K562 (cell line): ENCODE results near the gene EXT2. TPM values are rescaled to one million over a fixed set of nuclear protein-coding genes. Genes with fewer than 3 reads are reported as not detected.
A peak's percentile ranks its signal among the peaks of the same experiment; 100 is the strongest.

Experiments used
- MIER1 ChIP-seq: fragments of 450-650 bp; IDR thresholded peaks from 2 replicates; pipeline ENCODE4 v1.6.1; 2016; ENCODE audit warnings: antibody characterized with exemption, mild to moderate bottlenecking, low read depth
- MTA1 ChIP-seq: fragments of 450-650 bp; IDR thresholded peaks from 2 replicates; pipeline ENCODE4 v1.6.1; 2017; ENCODE audit warnings: borderline replicate concordance
- RCOR1 ChIP-seq, 2 experiments: IDR thresholded peaks; 2 replicates each; pipeline ENCODE4 v1.6.1; 2012; ENCODE audit warnings: low read depth in 2 of 2, low read length in 2 of 2, borderline replicate concordance in 1 of 2, improper control_type of control experiment in 1 of 2
- SETDB1 ChIP-seq: IDR thresholded peaks from one replicate; pipeline ENCODE4 v1.6.1; 2012; ENCODE audit warnings: low read length, control low read depth, inconsistent platforms
- SP1 ChIP-seq: sonication (generic); formaldehyde crosslinking; IDR thresholded peaks from 2 replicates; pipeline ENCODE4 v1.8.1; 2022; ENCODE audit warnings: mild to moderate bottlenecking, missing genetic modification reagents
- SRSF1 ChIP-seq: fragments of 200-400 bp; formaldehyde crosslinking; IDR thresholded peaks from 2 replicates; pipeline ENCODE4 v1.6.1; 2017; ENCODE audit warnings: mild to moderate bottlenecking, low read depth, low read length, moderate library complexity
- ZNF707 ChIP-seq: fragments of 250-450 bp; sonication (Bioruptor Pico); conservative IDR thresholded peaks from 2 replicates; pipeline ENCODE4 v1.8.0; 2022; ENCODE audit warnings: inconsistent platforms, mild to moderate bottlenecking, moderate library complexity
- ZNF717 ChIP-seq: fragments of 250-450 bp; sonication (Bioruptor Pico); IDR thresholded peaks from 2 replicates; pipeline ENCODE4 v1.5.0; 2021
- ZNF75A ChIP-seq: fragments of 450-650 bp; formaldehyde crosslinking; IDR thresholded peaks from 2 replicates; pipeline ENCODE4 v1.4.0; 2020; ENCODE audit warnings: mild to moderate bottlenecking
- ZNF830 ChIP-seq: fragments of 250-450 bp; sonication (Bioruptor Pico); IDR thresholded peaks from 2 replicates; pipeline ENCODE4 v1.5.0; 2021; ENCODE audit warnings: mild to moderate bottlenecking
- polyA plus RNA-seq, 8 experiments: library from polyadenylated mRNA; depleted of rRNA in 4 of 8; stranded (reverse) in 5 of 8; unstranded in 3 of 8; fragments of >200 nt; fragmentation: Nextera tagmentation in 2 of 8; fragmentation: Illumina TruSeq in 1 of 8; extraction: Ambion mirVana in 2 of 8; extraction: Trizol in 1 of 8; gene quantifications; 2 replicates each; pipeline versions ENCODE4 v1.2.1 to v1.2.3, GENCODE V29; 2011 to 2014; ENCODE audit warnings: inconsistent platforms in 1 of 8, missing spikeins in 1 of 8
- total RNA-seq, 7 experiments: library from RNA; depleted of rRNA in 6 of 7; stranded (reverse); fragments of >200 nt in 6 of 7; fragmentation: Illumina TruSeq in 2 of 7; extraction: Trizol in 2 of 7; gene quantifications; 2 replicates each; pipeline versions ENCODE4 v1.2.1 to v1.2.3, GENCODE V29; 2011 to 2021; ENCODE audit warnings: low replicate concordance in 1 of 7
- TF ChIP-seq, protein P1 (sequence below): fragments of 450-650 bp; IDR thresholded peaks from 2 replicates; pipeline ENCODE4 v1.6.1; 2018; ENCODE audit not compliant: partially characterized antibody
- TF ChIP-seq, protein P2 (sequence below): fragments of 450-650 bp; formaldehyde crosslinking; IDR thresholded peaks from 2 replicates; pipeline ENCODE4 v1.4.0; 2022; ENCODE audit warnings: mild to moderate bottlenecking, moderate library complexity
- TF ChIP-seq, protein P3 (sequence below): fragments of 450-650 bp; conservative IDR thresholded peaks from 2 replicates; pipeline ENCODE4 v1.6.1; 2016; ENCODE audit warnings: missing genetic modification characterization, low read depth, mild to moderate bottlenecking, missing compliant biosample characterization, moderate library complexity
- TF ChIP-seq, protein P4 (sequence below): sonication (generic); formaldehyde crosslinking; IDR thresholded peaks from 2 replicates; pipeline ENCODE4 v1.8.0; 2022; ENCODE audit warnings: mild to moderate bottlenecking, missing genetic modification reagents
- TF ChIP-seq, protein P5 (sequence below): sonication (generic); formaldehyde crosslinking; IDR thresholded peaks from 2 replicates; pipeline ENCODE4 v1.8.0; 2022; ENCODE audit warnings: mild to moderate bottlenecking, missing genetic modification reagents
- TF ChIP-seq, protein P6 (sequence below): fragments of 450-650 bp; formaldehyde crosslinking; IDR thresholded peaks from 2 replicates; pipeline ENCODE4 v1.4.0; 2022; ENCODE audit warnings: missing genetic modification characterization

The EXT2 gene
- total and polyA plus RNA-seq, 9 of the 15 experiments (the other 6 are each of a cell fraction or from before 2014, with no cell fraction given) = 7.5 to 52.1 (median 38.1) TPM

DNA sequence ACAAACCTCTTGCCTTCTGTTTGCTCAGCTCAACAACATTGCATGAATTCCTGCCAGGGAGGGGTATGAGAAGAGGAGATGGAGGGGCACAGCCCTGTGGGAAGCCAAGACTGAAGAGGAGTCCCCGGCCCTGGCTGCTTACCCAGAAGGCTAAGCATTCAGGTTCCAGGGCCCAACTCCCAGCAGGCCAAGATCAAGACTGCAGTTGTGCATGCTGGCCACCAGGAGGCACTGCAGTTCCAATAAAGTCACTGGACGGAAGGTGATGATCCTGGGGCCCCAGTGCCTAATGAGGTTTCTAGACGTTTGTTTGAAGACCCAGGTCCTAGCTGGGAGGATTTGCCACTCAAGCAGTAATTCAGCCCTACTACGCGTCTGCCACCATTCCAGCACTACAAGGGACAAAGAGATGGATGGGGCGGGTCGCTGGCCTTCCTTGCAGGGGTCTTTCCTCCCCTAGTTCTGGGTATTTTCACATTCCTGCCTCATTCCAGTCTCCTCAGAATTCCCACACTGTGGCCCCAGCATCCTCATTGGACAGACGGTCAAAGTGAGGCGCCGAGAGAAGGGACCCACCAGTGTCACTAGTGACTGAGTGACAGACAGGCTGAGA lies 190.9 kb downstream of the EXT2 start (continued):
- TF ChIP-seq, protein P1, sequence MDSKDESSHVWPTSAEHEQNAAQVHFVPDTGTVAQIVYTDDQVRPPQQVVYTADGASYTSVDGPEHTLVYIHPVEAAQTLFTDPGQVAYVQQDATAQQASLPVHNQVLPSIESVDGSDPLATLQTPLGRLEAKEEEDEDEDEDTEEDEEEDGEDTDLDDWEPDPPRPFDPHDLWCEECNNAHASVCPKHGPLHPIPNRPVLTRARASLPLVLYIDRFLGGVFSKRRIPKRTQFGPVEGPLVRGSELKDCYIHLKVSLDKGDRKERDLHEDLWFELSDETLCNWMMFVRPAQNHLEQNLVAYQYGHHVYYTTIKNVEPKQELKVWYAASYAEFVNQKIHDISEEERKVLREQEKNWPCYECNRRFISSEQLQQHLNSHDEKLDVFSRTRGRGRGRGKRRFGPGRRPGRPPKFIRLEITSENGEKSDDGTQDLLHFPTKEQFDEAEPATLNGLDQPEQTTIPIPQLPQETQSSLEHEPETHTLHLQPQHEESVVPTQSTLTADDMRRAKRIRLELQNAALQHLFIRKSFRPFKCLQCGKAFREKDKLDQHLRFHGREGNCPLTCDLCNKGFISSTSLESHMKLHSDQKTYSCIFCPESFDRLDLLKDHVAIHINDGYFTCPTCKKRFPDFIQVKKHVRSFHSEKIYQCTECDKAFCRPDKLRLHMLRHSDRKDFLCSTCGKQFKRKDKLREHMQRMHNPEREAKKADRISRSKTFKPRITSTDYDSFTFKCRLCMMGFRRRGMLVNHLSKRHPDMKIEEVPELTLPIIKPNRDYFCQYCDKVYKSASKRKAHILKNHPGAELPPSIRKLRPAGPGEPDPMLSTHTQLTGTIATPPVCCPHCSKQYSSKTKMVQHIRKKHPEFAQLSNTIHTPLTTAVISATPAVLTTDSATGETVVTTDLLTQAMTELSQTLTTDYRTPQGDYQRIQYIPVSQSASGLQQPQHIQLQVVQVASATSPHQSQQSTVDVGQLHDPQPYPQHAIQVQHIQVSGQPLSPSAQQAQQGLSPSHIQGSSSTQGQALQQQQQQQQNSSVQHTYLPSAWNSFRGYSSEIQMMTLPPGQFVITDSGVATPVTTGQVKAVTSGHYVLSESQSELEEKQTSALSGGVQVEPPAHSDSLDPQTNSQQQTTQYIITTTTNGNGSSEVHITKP = peak; percentile 40
- TF ChIP-seq, protein P2, sequence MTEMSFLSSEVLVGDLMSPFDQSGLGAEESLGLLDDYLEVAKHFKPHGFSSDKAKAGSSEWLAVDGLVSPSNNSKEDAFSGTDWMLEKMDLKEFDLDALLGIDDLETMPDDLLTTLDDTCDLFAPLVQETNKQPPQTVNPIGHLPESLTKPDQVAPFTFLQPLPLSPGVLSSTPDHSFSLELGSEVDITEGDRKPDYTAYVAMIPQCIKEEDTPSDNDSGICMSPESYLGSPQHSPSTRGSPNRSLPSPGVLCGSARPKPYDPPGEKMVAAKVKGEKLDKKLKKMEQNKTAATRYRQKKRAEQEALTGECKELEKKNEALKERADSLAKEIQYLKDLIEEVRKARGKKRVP (CRISPR knock-in tag) = no peak
- TF ChIP-seq ZNF830 = no peak
- no peak for TF ChIP-seq SRSF1
- TF ChIP-seq, protein P3, sequence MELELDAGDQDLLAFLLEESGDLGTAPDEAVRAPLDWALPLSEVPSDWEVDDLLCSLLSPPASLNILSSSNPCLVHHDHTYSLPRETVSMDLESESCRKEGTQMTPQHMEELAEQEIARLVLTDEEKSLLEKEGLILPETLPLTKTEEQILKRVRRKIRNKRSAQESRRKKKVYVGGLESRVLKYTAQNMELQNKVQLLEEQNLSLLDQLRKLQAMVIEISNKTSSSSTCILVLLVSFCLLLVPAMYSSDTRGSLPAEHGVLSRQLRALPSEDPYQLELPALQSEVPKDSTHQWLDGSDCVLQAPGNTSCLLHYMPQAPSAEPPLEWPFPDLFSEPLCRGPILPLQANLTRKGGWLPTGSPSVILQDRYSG (tag) = no peak
- TF ChIP-seq RCOR1 (IDR thresholded peaks at IDR 0.05; ENCODE audit: borderline replicate concordance in 1 of 2, low read depth in 2 of 2, low read length in 2 of 2) = peak in 1 of 2 experiments; percentile 67; a peak in 2 of 4 replicates
- TF ChIP-seq MTA1 = no peak
- TF ChIP-seq, protein P4, sequence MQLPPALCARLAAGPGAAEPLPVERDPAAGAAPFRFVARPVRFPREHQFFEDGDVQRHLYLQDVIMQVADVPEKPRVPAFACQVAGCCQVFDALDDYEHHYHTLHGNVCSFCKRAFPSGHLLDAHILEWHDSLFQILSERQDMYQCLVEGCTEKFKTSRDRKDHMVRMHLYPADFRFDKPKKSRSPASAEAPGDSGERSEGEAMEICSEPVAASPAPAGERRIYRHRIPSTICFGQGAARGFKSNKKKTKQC (CRISPR knock-in tag) = no peak
- TF ChIP-seq, protein P5, sequence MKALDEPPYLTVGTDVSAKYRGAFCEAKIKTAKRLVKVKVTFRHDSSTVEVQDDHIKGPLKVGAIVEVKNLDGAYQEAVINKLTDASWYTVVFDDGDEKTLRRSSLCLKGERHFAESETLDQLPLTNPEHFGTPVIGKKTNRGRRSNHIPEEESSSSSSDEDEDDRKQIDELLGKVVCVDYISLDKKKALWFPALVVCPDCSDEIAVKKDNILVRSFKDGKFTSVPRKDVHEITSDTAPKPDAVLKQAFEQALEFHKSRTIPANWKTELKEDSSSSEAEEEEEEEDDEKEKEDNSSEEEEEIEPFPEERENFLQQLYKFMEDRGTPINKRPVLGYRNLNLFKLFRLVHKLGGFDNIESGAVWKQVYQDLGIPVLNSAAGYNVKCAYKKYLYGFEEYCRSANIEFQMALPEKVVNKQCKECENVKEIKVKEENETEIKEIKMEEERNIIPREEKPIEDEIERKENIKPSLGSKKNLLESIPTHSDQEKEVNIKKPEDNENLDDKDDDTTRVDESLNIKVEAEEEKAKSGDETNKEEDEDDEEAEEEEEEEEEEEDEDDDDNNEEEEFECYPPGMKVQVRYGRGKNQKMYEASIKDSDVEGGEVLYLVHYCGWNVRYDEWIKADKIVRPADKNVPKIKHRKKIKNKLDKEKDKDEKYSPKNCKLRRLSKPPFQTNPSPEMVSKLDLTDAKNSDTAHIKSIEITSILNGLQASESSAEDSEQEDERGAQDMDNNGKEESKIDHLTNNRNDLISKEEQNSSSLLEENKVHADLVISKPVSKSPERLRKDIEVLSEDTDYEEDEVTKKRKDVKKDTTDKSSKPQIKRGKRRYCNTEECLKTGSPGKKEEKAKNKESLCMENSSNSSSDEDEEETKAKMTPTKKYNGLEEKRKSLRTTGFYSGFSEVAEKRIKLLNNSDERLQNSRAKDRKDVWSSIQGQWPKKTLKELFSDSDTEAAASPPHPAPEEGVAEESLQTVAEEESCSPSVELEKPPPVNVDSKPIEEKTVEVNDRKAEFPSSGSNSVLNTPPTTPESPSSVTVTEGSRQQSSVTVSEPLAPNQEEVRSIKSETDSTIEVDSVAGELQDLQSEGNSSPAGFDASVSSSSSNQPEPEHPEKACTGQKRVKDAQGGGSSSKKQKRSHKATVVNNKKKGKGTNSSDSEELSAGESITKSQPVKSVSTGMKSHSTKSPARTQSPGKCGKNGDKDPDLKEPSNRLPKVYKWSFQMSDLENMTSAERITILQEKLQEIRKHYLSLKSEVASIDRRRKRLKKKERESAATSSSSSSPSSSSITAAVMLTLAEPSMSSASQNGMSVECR (CRISPR knock-in tag) = no peak
- TF ChIP-seq SP1 (CRISPR knock-in tag) = no peak
- no peak for TF ChIP-seq ZNF707 (CRISPR knock-in tag)
- TF ChIP-seq MIER1 = no peak
- TF ChIP-seq, protein P6, sequence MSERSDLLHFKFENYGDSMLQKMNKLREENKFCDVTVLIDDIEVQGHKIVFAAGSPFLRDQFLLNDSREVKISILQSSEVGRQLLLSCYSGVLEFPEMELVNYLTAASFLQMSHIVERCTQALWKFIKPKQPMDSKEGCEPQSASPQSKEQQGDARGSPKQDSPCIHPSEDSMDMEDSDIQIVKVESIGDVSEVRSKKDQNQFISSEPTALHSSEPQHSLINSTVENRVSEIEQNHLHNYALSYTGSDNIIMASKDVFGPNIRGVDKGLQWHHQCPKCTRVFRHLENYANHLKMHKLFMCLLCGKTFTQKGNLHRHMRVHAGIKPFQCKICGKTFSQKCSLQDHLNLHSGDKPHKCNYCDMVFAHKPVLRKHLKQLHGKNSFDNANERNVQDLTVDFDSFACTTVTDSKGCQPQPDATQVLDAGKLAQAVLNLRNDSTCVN (CRISPR knock-in tag) = no peak
- TF ChIP-seq ZNF717 (CRISPR knock-in tag) = no peak
- TF ChIP-seq SETDB1 = no peak
- TF ChIP-seq ZNF75A (CRISPR knock-in tag) = no peak
